PC-9 (cell line): ENCODE measurements around the gene GALNT2. TPM values are rescaled to one million over a fixed set of nuclear protein-coding genes. Genes with fewer than 3 reads are reported as not detected.

Experiments
- BruUV-seq: library from RNA; stranded (reverse); fragments of 400-500 nt; replicated peaks from 2 replicates; lab custom pipeline; 2021; lab: Mats Ljungman, UMichigan
- CTCF ChIA-PET: fragments of 300-600 bp; sonication (Branson Sonifier 250); formaldehyde crosslinking; loops from one replicate; lab custom pipeline; 2022; ENCODE audit warnings: antibody characterized with exemption; lab: Charles Lee
- POLR2A ChIA-PET: fragments of 300-600 bp; sonication (Branson Sonifier 250); formaldehyde crosslinking; loops from one replicate; lab custom pipeline; 2022; ENCODE audit warnings: antibody characterized with exemption; ENCODE audit not compliant: unreplicated experiment; lab: Charles Lee
- DNase-seq, 2 experiments: peaks; one replicate each; pipeline versions ENCODE4 v3.0.0 to v3.0.0-alpha.2; 2015 to 2022; ENCODE audit warnings: mixed read lengths in 1 of 2
- H2AFZ ChIP-seq: fragments of 200-600 bp; sonication (generic); 2 replicates; pipeline ENCODE4 v1.8.1; 2017; ENCODE audit warnings: antibody characterized with exemption
- H3F3A ChIP-seq: fragments of 200-600 bp; sonication (generic); 2 replicates; pipeline ENCODE4 v1.8.1; 2017; ENCODE audit warnings: antibody characterized with exemption, mild to moderate bottlenecking, low read depth; ENCODE audit not compliant: insufficient read depth
- H3K27ac ChIP-seq: fragments of 200-600 bp; sonication (generic); 2 replicates; pipeline ENCODE4 v1.6.1; 2016; ENCODE audit warnings: mixed run types
- H3K27me3 ChIP-seq: fragments of 200-600 bp; sonication (generic); 2 replicates; pipeline ENCODE4 v1.6.1; 2016; ENCODE audit warnings: low read depth, mixed run types; ENCODE audit not compliant: insufficient read depth
- H3K36me3 ChIP-seq: fragments of 200-600 bp; sonication (generic); 2 replicates; pipeline ENCODE4 v1.6.1; 2016; ENCODE audit warnings: low read depth, mixed run types
- H3K4me1 ChIP-seq: fragments of 200-600 bp; sonication (generic); replicated peaks from 2 replicates; pipeline ENCODE4 v1.6.1; 2016; ENCODE audit warnings: mixed run types; ENCODE audit not compliant: insufficient read depth
- H3K4me2 ChIP-seq: fragments of 200-600 bp; sonication (generic); 2 replicates; pipeline ENCODE4 v1.6.1; 2017; ENCODE audit warnings: mixed run types
- H3K4me3 ChIP-seq: fragments of 200-600 bp; sonication (generic); 2 replicates; pipeline ENCODE4 v1.6.1; 2016; ENCODE audit warnings: mixed run types
- H3K79me2 ChIP-seq: fragments of 200-600 bp; sonication (generic); 2 replicates; pipeline ENCODE4 v1.6.1; 2017; ENCODE audit warnings: low read depth, mixed run types
- H3K9me2 ChIP-seq: fragments of 200-600 bp; sonication (generic); 2 replicates; pipeline ENCODE4 v1.8.1; 2017; ENCODE audit warnings: mild to moderate bottlenecking; ENCODE audit not compliant: insufficient read depth
- H3K9me3 ChIP-seq: fragments of 200-600 bp; sonication (generic); 2 replicates; pipeline ENCODE4 v1.8.1; 2016; ENCODE audit warnings: low read depth; ENCODE audit not compliant: insufficient read depth
- H4K20me1 ChIP-seq: fragments of 200-600 bp; sonication (generic); 2 replicates; pipeline ENCODE4 v1.8.1; 2017; ENCODE audit not compliant: insufficient read depth
- EZH2 ChIP-seq: fragments of 200-600 bp; sonication (generic); IDR thresholded peaks from 2 replicates; pipeline ENCODE4 v1.8.0; 2017; ENCODE audit warnings: antibody characterized with exemption, low read depth
- intact Hi-C: fragments of 100-400 bp; cut with micrococcal nuclease; formaldehyde crosslinking; loops from one replicate; pipeline ENCODE4 v1.10.0; 2022; ENCODE audit not compliant: unreplicated experiment
- total RNA-seq: library from RNA; stranded (reverse); gene quantifications from 2 replicates; pipeline ENCODE4 v1.2.3, GENCODE V29; 2021
- TF ChIP-seq, protein P1 (sequence below): fragments of 200-600 bp; sonication (generic); conservative IDR thresholded peaks from 2 replicates; pipeline ENCODE4 v1.6.1; 2017; ENCODE audit warnings: mixed run types, antibody characterized with exemption, mild to moderate bottlenecking, moderate library complexity

Gene GALNT2
- total RNA-seq, 1 experiment from 2014 or later = 121 TPM

- ChIA-PET CTCF (no interaction called here), POLR2A (no interaction called here)
- no peaks in the 10 kb centered on the region for H3K27me3 ChIP-seq
- H3K4me1 ChIP-seq = no peaks in the 10 kb centered on the region
- BruUV-seq = no TSS peak
- H3K4me3 ChIP-seq = no peak overlapping the region
- intact Hi-C loops = no loop called here
- no peaks in the 10 kb centered on the region for H3K9me2 ChIP-seq
- no peak for DNase-seq
- H3K9me3 ChIP-seq = no peaks in the 10 kb centered on the region
- no peak overlapping the region for H3K27ac ChIP-seq
- no peak for TF ChIP-seq EZH2
- TF ChIP-seq, protein P1, sequence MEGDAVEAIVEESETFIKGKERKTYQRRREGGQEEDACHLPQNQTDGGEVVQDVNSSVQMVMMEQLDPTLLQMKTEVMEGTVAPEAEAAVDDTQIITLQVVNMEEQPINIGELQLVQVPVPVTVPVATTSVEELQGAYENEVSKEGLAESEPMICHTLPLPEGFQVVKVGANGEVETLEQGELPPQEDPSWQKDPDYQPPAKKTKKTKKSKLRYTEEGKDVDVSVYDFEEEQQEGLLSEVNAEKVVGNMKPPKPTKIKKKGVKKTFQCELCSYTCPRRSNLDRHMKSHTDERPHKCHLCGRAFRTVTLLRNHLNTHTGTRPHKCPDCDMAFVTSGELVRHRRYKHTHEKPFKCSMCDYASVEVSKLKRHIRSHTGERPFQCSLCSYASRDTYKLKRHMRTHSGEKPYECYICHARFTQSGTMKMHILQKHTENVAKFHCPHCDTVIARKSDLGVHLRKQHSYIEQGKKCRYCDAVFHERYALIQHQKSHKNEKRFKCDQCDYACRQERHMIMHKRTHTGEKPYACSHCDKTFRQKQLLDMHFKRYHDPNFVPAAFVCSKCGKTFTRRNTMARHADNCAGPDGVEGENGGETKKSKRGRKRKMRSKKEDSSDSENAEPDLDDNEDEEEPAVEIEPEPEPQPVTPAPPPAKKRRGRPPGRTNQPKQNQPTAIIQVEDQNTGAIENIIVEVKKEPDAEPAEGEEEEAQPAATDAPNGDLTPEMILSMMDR = no peak
- no peak overlapping the region for H3K4me2 ChIP-seq
- no peaks in the 10 kb centered on the region for H3K79me2 ChIP-seq
- H3F3A ChIP-seq = no peaks in the 10 kb centered on the region
- H4K20me1 ChIP-seq = no peaks in the 10 kb centered on the region
- H2AFZ ChIP-seq = no peak overlapping the region
- H3K36me3 ChIP-seq = no peaks in the 10 kb centered on the region
These were observed 176.7 kb downstream of the GALNT2 start for GRCh38 chr1:230243583-230244353.

DNA sequence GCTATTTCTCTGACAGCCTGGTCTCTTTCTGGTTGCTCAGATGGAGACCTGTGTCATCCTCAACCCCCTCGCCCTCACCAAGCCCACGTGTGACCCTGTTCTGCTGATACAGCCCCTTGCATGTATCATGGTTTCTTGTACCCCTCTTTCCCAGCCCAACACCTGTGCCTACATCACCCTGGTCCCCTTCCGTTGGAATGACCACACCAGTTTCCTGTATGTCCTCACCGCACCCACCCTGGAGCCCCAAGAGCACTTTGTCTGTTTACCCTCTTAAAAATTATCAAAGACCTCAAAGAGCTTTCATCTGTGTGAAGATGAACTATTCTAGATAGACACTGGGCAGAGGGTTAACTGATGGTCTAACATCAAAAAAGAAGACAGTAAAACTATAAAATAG is 179.5 kb downstream of the GALNT2 start:
- Histone ChIP-seq H3K4me1 (no peaks in the 10 kb centered on the region), H3K4me2 (no peak overlapping the region), H4K20me1 (no peaks in the 10 kb centered on the region), H3F3A (no peaks in the 10 kb centered on the region), H3K27ac (no peak overlapping the region), H3K79me2 (no peaks in the 10 kb centered on the region), H2AFZ (no peak overlapping the region), H3K9me2 (no peaks in the 10 kb centered on the region), H3K27me3 (no peaks in the 10 kb centered on the region), H3K36me3 (no peaks in the 10 kb centered on the region), H3K9me3 (no peaks in the 10 kb centered on the region), H3K4me3 (no peak overlapping the region)
- intact Hi-C loops = no loop called here
- DNase-seq = no peak
- no peak for TF ChIP-seq EZH2
- TF ChIP-seq, protein P1 = no peak
- no TSS peak for BruUV-seq
- ChIA-PET CTCF (no interaction called here), POLR2A (no interaction called here)

- H3K27me3 ChIP-seq = no peaks in the 10 kb centered on the region
- no TSS peak for BruUV-seq
- H2AFZ ChIP-seq = no peak overlapping the region
- H3K27ac ChIP-seq = no peak overlapping the region
- H3F3A ChIP-seq = no peaks in the 10 kb centered on the region
- H3K79me2 ChIP-seq = no peaks in the 10 kb centered on the region
- no peak for DNase-seq
- no peaks in the 10 kb centered on the region for H3K36me3 ChIP-seq
- H3K4me1 ChIP-seq = no peaks in the 10 kb centered on the region
- CTCF ChIA-PET = no interaction called here
- POLR2A ChIA-PET = no interaction called here
- no peaks in the 10 kb centered on the region for H3K9me3 ChIP-seq
- no peak overlapping the region for H3K4me2 ChIP-seq
- intact Hi-C loops = no loop called here
- H3K9me2 ChIP-seq = no peaks in the 10 kb centered on the region
- H3K4me3 ChIP-seq = no peak overlapping the region
- TF ChIP-seq, protein P1 = no peak
- no peak for TF ChIP-seq EZH2
- H4K20me1 ChIP-seq = no peaks in the 10 kb centered on the region
These were observed 181.2 kb downstream of the GALNT2 start for GRCh38 chr1:230248016-230248888.
